Activated T-cell treated with anti-CD3 and anti-CD28 coated beads for 48 hours (primary cell): ENCODE results near the gene CBFA2T3.
A peak's percentile ranks its signal among the peaks of the same experiment; 100 is the strongest.
"Not testable (repeated sequence)": the region's sequence is repeated elsewhere in the genome, so short reads cannot be mapped to it uniquely, and the experiment has no call there.

Experiments used
- DNase-seq: peaks from one replicate; pipeline ENCODE4 v3.0.0-alpha.2; 2020; ENCODE audit warnings: low read depth

CBFA2T3 gene

DNA sequence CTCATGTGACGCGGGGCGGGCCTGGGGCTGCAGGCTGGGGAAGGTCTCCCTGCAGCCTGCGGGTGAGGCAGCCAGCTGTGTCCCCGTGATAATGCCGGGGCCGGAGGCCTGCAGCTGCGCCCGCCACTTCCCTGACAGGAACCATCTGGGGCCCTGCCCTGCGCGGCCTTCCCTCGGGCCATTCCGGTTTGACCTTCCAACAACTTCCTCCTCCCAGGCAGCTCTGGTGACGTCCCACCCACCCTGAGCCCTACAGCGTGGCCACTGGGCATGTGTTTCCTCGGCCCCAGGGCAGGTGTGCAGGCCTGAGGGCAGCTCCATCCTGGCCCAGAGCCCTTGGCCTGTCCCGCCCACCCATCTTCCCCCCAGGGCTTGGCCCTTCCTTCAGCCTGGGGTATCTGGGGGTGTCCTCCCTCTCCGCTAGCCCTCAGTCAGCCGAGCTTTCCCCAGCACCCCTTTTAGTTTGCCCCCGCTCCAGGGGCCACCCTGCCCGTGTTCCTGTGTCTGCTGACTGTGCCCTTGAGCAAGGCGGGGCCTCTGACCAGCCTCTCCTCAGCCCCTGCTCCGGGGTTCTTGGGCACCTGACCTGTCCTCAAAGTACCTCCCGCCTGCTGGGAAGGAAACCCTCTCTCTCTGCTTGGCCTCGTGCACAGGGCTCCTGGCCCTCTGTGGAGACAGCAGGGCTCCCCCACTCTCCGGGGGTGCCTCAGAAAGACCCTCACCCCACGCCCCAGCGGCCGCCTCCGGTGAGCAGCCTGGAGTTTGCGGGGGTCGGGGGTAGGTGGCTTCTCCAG is at the start of gene CBFA2T3:
TSS of gene CBFA2T3 (minus strand) at position 190 of the 794 bp plus-strand sequence. CDS start 400 bp downstream, outside the sequence.
- DNase-seq = no peak

DNA sequence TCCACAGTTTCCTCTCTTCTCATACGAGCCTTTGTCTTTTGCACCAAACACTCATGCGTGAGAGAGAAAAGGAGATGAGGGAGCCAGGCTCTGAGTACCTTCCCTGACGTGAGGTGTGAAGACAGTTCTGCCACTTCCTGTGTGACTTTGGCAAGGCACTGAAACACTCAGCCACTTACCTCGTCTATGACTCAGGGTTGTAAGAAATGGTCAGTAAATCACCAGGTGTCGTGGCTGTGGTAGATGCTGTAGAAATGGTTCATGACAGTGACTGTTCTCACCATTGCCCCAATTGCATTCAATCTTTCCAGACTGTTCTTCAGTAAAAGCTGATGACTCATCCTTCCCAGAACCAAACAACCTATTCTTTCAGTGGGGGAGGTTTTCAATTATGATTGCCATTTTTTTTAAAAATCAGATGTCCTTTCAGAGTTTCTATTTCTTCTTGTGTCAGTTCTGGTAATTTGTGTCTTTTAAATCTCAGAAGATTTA is 49.2 kb upstream of the CBFA2T3 start:
- peak; percentile 44 for DNase-seq

GRCh38 chr16:89025636-89026035 is 48.6 kb upstream of the CBFA2T3 start:
- no peak for DNase-seq

DNA sequence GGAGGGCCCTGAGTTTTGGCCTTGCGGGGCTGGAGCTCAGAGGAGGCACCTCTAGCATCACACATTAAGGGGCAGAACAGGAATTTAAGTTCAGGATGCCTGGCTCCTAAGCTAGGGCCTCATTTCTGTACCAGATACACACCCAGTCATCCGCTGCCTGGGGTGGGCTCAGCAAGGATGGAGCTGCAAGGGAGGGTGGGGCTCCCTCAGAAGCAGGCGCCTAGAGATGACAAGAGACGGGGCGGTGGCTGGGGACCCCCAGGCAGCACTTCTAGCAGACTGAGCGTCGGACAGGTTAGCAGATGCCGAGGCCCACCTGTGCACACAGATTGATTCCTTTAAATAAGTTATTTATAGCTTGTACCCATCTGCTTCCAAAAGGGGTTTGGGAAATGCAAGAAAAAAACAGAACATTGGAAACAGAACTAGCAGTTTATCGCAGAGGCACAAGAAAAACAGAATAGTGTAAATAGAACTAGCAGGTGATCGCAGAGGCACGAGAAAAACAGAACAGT is 47.6 kb upstream of the CBFA2T3 start:
- no peak for DNase-seq

DNA sequence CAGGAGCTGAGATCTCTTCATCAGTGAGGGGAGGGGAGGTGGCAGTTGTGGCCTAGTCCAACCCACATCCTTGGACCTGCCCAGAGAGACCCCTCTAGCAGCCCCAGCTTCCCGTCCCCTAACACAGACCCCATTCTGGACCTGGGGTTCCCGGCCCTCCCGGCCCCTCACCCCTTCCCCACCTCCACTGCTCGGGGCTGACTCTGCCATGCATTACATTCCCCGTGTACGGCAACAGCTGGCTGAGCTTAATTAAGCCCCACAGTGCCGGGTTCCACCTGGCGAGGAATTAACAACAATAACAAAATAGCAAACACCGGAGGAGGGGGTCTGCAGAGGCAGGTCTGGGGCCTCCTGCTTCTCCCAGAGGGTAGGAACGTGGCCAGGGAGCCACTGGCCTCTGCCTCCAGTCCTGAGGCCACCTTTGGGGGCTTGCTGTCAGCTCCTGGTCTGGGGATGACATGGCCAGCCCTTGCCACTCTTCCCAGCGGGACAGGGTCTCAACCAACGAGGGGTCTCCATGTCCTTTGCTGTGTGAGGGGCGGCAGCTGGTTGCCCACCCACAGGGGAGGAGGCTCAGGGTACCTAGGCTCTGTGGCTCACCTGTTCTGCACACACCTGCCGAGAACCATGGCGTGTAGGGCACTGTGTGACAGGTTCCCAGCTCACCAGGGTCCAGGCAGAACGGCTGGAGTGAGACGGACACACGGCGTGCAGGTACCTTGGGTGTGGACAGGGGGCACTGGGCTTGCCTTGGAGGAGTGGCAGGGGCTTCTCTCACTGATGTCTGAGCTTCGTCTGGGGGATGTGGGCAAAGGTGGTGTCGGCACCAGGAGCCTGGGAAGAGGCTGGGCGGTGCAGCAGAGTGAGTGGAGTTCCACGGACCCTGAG is 46.9 kb upstream of the CBFA2T3 start:
- no peak for DNase-seq

GRCh38 chr16:89023151-89023551 is 46.1 kb upstream of the CBFA2T3 start:
- DNase-seq = no peak

DNA sequence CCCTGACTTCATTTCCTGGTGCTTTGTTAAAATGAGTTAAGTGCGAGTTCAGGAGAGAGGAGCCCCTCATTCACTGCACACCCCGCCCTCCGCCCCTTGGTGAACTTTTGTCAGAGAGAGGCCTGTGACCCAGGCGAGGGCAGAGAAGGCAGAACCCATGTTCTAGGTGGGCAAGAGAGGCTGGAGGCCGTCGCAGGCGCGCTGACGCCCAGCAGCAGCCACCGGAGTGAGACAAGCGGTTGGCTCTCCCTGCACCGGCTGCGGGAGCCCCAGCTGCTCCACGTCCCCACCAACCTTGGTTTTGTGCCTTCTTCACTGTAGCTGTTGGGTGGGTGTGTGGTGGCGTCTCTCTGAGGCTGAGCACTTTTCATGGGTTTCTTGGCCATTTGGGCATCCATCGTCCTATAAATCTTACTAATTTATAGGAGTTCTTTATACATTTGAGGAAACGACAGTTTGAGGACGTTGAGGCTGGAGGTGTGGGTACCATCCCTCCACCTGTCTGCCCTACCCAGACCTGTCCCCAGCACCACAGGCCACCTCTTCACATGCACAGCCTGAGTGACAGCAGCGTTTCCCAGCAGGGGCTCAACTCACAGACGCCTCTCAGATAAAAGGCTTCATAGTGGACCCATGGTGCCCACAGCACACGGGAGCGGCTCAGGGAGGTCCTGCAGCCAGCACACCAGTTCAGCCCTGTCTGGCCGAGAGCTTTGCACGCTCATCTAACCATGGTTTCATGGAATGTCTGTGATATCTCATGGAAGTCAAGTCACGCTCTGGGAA is 45.2 kb upstream of the CBFA2T3 start:
- DNase-seq = no peak

DNA sequence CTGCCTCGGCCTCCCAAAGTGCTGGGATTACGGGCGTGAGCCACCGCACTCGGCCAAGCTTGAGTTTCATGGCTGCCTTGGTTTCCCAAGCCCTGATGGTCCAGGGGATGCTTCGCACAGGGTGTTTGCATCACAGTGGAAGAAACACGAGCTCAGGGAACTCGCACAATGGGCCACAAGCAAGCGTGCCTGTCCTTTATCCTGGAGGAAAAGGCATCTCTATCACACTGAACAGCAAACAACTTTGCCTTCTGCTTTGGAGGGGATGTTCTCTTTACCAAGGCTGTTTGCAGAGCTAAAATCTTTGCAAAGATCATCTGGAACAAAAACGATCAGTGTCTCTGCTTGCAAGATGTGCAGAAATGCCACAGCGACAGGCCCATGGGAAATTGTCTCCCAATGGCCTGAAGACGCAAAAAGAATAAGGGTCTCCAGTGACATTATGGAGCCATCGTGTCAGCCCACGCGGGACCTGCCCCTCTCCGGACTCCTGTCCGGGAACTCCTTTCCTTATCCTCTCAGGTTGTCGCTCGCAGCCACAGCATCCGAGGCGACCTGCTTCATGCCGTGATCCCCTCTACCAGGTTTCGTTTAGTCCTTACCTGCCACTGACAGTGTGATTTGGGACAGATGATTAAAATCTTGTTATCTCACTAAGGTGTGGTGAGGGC is 44.1 kb upstream of the CBFA2T3 start:
- no peak for DNase-seq

DNA sequence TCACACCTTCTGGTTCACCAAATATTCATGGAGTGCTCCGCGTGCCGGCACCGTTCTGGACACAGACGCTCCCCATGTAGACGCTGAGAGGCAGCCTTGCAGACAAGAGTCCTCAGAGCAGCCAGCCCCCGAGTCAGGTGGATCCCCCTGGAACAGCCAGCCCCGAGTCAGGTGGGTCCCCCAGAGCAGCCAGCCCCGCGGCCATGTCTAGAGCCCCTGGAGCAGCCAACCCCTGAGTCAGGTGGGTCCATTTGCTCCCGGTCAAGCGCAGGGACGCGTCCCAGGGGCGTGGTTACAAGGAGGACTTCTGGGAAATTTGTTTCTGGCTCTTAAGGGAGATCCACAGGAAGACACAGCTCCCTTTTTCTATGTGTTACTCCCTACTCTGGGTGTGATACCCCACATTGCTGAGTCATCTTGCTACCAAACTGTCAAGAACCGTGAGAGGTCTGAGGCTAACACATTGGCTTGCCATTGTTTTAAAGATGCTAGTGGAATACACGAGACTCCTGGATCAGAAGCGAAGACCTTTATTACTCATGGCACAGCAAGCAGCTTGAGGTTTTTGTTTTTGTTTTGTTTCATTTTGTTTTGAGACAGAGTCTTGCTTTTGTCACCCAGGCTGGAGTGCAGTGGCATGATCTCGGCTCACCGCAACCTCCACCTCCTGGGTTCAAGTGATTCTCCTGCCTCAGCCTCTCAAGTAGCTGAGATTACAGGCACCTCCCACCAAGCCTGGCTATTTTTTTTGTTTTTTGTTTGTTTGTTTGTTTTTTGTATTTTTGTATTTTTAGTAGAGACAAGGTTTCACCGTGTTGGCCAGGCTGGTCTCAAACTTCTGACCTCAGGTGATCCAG is 43.3 kb upstream of the CBFA2T3 start:
- no peak for DNase-seq

DNA sequence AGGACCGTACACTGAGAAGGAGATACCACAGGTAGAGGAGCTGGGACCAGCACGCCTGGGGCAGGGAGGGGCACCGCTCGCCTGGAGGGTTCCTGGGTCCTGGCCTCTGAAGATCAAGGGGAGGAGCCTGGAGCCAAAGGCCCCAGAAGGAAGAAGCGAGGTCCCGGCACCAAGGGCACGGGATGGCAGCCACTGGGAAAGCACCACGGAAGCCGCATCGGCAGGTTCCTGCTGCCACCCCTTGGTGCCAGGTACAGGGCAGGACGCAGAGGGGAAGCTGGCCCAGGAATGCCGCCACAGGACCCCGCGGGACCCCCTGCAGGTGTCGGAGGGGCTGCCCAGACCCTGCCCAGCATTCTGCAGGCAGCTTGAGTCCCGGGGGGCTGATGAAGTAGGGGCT is 42.5 kb upstream of the CBFA2T3 start:
- no peak for DNase-seq

GRCh38 chr16:89018282-89019158 is 41.5 kb upstream of the CBFA2T3 start:
- DNase-seq = no peak

- DNase-seq = no peak
Observed at GRCh38 chr16:89017543-89018281, 40.7 kb upstream of the CBFA2T3 start.

DNA sequence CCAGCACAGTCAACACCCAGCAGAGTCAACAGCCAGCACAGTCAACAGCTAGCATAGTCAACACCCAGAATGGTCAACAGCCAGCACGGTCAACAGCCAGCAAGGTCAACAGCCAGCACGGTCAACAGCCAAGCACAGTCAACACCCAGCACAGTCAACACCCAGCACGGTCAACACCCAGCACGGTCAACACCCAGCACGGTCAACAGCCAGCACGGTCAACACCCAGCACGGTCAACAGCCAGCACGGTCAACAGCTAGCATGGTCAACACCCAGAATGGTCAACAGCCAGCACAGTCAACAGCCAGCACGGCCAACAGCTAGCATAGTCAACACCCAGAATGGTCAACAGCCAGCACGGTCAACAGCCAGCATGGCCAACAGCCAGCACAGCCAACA is 39.6 kb upstream of the CBFA2T3 start:
- DNase-seq = not testable (repeated sequence)

- no peak for DNase-seq
Observed at GRCh38 chr16:89015271-89015859, 38.4 kb upstream of the CBFA2T3 start.

DNA sequence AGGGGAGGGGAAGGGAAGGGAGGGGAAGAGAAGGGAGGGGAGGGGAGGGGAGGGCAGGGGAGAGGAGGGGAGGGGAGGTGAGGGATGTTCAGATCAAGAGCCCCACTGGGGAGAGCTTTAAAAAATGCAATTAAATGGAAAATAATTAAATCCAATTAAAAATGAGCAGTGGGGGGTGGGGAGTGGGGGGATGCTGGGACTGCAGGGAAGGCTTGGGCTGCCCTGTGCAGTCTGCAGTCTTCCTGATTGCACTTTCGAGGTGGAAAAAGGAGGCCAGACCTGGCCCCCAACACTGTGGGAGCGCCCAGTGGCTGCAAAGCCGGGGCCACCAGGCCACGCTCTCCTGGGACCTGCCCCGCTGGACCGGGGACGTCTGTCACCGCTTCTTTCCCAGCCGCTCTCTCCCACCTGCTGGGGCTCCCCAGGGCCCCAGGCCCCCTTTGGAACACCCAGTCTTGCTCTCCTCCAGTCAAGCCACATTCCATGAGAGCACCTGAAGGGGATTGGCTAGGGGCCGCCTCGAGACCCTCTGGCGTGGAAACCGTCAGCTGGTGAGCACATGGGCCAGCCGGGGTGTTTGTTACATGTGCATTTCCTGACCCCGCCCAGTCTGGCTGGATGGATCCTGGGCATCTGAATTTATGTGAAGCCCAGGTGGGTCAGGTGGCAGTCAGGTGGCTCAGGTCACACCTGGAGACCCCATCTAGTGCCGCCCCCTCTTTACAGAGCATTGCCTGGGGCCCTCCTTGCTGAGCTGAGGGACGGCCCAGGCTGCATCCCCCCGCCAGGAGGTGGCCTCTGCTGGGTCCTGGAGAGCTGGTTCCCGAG is 37.6 kb upstream of the CBFA2T3 start:
- DNase-seq = no peak

DNA sequence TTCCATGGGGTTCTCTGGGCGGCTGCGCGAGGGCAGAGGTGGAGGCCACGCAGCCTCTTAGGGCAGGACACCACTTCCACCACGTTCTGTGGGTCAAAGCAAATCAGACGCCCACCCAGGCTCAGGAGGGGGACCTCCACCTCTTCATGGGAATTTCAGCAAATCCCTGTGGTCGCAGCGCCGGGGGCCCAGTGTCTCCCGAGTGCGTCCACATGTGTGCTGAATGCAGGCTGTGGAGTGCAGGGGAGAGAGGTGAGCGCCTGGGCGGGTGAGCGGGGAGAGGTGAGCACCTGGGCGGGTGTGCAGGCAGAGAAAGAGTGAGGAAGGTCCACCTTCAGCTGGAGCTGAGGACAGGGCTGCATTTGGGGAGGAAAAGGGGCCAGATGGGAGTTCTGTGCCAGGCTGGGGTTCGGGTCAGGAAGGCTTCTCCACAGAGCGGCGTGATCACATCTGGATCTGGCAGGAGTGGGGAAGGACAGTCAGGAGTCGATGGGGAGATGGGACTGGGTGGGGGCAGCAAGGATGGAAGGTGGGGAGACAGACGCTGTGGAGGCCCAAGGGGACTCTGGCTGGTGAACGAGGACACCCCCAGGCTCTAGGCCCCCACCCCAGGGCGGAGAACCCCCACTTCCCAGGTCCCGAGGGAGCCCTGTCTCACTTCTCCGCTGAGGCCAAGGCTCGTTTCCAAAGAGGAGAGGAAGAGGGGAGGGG is 36.8 kb upstream of the CBFA2T3 start:
- DNase-seq = no peak

DNA sequence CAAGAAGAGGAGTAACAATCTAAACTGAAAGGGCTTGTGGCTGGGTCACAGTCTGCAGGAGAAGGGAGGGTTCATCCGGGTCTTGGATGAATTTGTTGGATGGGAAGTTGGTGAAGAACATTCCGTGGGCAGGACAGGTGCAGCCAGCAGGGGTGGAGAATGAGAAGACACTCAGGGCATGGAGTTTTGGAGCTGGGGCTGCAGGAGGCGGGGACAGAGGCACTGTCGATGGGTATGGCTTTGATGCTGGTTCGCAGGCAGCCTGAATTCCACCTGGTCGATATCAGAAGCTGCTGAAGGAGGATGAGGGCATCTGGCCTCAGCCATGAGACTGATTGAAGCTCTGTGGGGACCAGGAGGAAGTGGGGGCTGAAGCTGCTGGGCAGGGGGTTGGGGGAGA is 36.1 kb upstream of the CBFA2T3 start:
- DNase-seq = no peak
